Neural progenitor cell (in vitro differentiated cells): ENCODE measurements around the gene GLO1.

Experiments used
- EZH2 ChIP-seq: fragments of 200-600 bp; sonication (generic); IDR thresholded peaks from 2 replicates; pipeline ENCODE4 v1.6.1; 2017; ENCODE audit warnings: antibody characterized with exemption, mild to moderate bottlenecking, moderate library complexity
- TF ChIP-seq, protein P1 (sequence below): fragments of 200-600 bp; sonication (generic); IDR thresholded peaks from 2 replicates; pipeline ENCODE4 v1.5.1; 2017; ENCODE audit warnings: antibody characterized with exemption, mild to moderate bottlenecking

DNA sequence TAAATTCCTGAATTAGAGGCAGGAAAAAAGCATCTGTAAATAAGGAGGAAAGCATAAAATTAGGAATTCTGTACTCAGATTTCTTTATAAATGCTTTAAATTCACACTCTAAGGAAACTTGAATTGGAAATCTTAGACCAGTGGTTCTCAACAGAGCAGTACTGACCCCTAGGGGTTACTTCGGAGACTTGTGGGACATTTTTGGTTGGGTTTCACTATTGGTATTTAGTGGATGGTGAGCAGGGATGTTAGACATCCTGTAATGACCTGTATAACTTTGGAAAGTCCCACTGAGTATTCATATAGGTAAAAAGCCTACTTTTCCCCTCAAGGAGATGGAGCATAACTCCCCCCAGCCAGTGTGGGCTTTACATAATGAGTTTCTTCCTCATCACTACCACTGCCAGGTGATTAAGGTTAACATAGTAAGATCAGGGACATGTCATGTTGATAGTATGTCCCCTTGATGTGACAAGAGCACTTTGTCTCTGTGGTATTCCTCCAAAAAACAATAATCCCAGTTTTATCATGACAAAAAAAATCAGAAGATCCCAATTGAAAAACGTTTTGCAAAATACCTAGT lies 31.0 kb downstream of the GLO1 start:
- TF ChIP-seq, protein P1, sequence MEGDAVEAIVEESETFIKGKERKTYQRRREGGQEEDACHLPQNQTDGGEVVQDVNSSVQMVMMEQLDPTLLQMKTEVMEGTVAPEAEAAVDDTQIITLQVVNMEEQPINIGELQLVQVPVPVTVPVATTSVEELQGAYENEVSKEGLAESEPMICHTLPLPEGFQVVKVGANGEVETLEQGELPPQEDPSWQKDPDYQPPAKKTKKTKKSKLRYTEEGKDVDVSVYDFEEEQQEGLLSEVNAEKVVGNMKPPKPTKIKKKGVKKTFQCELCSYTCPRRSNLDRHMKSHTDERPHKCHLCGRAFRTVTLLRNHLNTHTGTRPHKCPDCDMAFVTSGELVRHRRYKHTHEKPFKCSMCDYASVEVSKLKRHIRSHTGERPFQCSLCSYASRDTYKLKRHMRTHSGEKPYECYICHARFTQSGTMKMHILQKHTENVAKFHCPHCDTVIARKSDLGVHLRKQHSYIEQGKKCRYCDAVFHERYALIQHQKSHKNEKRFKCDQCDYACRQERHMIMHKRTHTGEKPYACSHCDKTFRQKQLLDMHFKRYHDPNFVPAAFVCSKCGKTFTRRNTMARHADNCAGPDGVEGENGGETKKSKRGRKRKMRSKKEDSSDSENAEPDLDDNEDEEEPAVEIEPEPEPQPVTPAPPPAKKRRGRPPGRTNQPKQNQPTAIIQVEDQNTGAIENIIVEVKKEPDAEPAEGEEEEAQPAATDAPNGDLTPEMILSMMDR: peak; percentile 92
- no peak for TF ChIP-seq EZH2
